OCI-LY1 (cell line): ENCODE results near the gene ASPRV1.

Experiments
- H2AFZ ChIP-seq: fragments of 200-600 bp; sonication (generic), shearing (Covaris generic); 2 replicates; pipeline ENCODE4 v1.6.0; 2014; ENCODE audit warnings: antibody characterized with exemption, mild to moderate bottlenecking, low read length
- H3F3A ChIP-seq: fragments of 200-600 bp; sonication (generic), shearing (Covaris generic); 2 replicates; pipeline ENCODE4 v1.6.0; 2014; ENCODE audit warnings: mild to moderate bottlenecking, antibody characterized with exemption, low read length, moderate library complexity; ENCODE audit not compliant: insufficient read depth
- H3K27ac ChIP-seq: fragments of 200-600 bp; sonication (generic); 2 replicates; pipeline ENCODE4 v1.5.1; 2014; ENCODE audit warnings: low read length, mixed run types, mild to moderate bottlenecking, low read depth; ENCODE audit not compliant: poor library complexity, severe bottlenecking
- H3K27me3 ChIP-seq: fragments of 200-600 bp; sonication (generic); 2 replicates; pipeline ENCODE4 v1.6.0; 2014; ENCODE audit warnings: antibody characterized with exemption, mild to moderate bottlenecking, low read length, moderate library complexity; ENCODE audit not compliant: insufficient read depth
- H3K36me3 ChIP-seq: fragments of 200-600 bp; sonication (generic); 2 replicates; pipeline ENCODE4 v1.6.1; 2014; ENCODE audit warnings: mild to moderate bottlenecking, antibody characterized with exemption, low read length, moderate library complexity, mixed read lengths; ENCODE audit not compliant: insufficient read depth
- H3K4me1 ChIP-seq: fragments of 200-600 bp; sonication (generic); 2 replicates; pipeline ENCODE4 v1.5.1; 2014; ENCODE audit warnings: mild to moderate bottlenecking, low read length, moderate library complexity; ENCODE audit not compliant: insufficient read depth, severe bottlenecking
- H3K4me2 ChIP-seq: fragments of 200-600 bp; sonication (generic), shearing (Covaris generic); 2 replicates; pipeline ENCODE4 v1.6.1; 2014; ENCODE audit warnings: low read length
- H3K4me3 ChIP-seq: fragments of 200-600 bp; sonication (generic); 2 replicates; pipeline ENCODE4 v1.5.1; 2014; ENCODE audit warnings: low read length, low read depth, mild to moderate bottlenecking, mixed read lengths; ENCODE audit not compliant: poor library complexity, severe bottlenecking
- H3K79me2 ChIP-seq: fragments of 200-600 bp; shearing (Covaris generic); 2 replicates; pipeline ENCODE4 v1.6.1; 2016; ENCODE audit warnings: mixed run types, low read length, mixed read lengths; ENCODE audit not compliant: insufficient read depth
- H3K9ac ChIP-seq: fragments of 200-600 bp; sonication (generic), shearing (Covaris generic); 2 replicates; pipeline ENCODE4 v1.6.1; 2014; ENCODE audit warnings: mild to moderate bottlenecking, low read length, mixed read lengths
- H3K9me2 ChIP-seq: fragments of 200-600 bp; sonication (generic), shearing (Covaris generic); 2 replicates; pipeline ENCODE4 v1.6.1; 2014; ENCODE audit warnings: low read depth, mild to moderate bottlenecking, low read length, mixed read lengths
- H3K9me3 ChIP-seq: fragments of 200-600 bp; shearing (Covaris generic); 2 replicates; pipeline ENCODE4 v1.6.1; 2014; ENCODE audit warnings: low read length, mixed read lengths
- H4K20me1 ChIP-seq: fragments of 200-600 bp; sonication (generic), shearing (Covaris generic); 2 replicates; pipeline ENCODE4 v1.6.0; 2016; ENCODE audit warnings: mild to moderate bottlenecking, low read length; ENCODE audit not compliant: insufficient read depth
- EZH2 ChIP-seq: fragments of 200-600 bp; sonication (generic), shearing (Covaris generic); IDR thresholded peaks from 2 replicates; pipeline ENCODE4 v1.8.0; 2017; ENCODE audit warnings: borderline replicate concordance, mixed run types, mild to moderate bottlenecking, antibody characterized with exemption, low read length, moderate library complexity, mixed read lengths
- TF ChIP-seq, protein P1 (sequence below): fragments of 200-600 bp; sonication (generic), shearing (Covaris generic); IDR thresholded peaks from 2 replicates; pipeline ENCODE4 v1.5.1; 2017; ENCODE audit warnings: mild to moderate bottlenecking, antibody characterized with exemption, low read length, moderate library complexity, mixed read lengths

The ASPRV1 gene

GRCh38 chr2:69944756-69945155 lies 16.7 kb downstream of the ASPRV1 start:
- Histone ChIP-seq H3K4me2 (no peak overlapping the region), H3F3A (no peaks in the 10 kb centered on the region), H4K20me1 (no peaks in the 10 kb centered on the region), H3K27me3 (no peaks in the 10 kb centered on the region), H3K27ac (no peak overlapping the region), H3K9me2 (no peaks in the 10 kb centered on the region), H3K4me3 (no peak overlapping the region), H3K36me3 (peaks cover 29% of the 10 kb centered on the region; the same call in 1 of the 2 replicates), H2AFZ (no peak overlapping the region), H3K9ac (no peak overlapping the region), H3K9me3 (no peaks in the 10 kb centered on the region), H3K4me1 (peaks cover 11% of the 10 kb centered on the region), H3K79me2 (no peaks in the 10 kb centered on the region)
- TF ChIP-seq EZH2 = no peak
- TF ChIP-seq, protein P1, sequence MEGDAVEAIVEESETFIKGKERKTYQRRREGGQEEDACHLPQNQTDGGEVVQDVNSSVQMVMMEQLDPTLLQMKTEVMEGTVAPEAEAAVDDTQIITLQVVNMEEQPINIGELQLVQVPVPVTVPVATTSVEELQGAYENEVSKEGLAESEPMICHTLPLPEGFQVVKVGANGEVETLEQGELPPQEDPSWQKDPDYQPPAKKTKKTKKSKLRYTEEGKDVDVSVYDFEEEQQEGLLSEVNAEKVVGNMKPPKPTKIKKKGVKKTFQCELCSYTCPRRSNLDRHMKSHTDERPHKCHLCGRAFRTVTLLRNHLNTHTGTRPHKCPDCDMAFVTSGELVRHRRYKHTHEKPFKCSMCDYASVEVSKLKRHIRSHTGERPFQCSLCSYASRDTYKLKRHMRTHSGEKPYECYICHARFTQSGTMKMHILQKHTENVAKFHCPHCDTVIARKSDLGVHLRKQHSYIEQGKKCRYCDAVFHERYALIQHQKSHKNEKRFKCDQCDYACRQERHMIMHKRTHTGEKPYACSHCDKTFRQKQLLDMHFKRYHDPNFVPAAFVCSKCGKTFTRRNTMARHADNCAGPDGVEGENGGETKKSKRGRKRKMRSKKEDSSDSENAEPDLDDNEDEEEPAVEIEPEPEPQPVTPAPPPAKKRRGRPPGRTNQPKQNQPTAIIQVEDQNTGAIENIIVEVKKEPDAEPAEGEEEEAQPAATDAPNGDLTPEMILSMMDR = no peak

- Histone ChIP-seq H3K36me3 (peaks cover 36% of the 10 kb centered on the region; the same call in 1 of the 2 replicates), H4K20me1 (no peaks in the 10 kb centered on the region), H3K9me2 (no peaks in the 10 kb centered on the region), H3K4me2 (no peak overlapping the region), H3K4me1 (peaks cover 11% of the 10 kb centered on the region), H3K9ac (no peak overlapping the region), H3F3A (no peaks in the 10 kb centered on the region), H3K9me3 (no peaks in the 10 kb centered on the region), H3K4me3 (no peak overlapping the region), H2AFZ (no peak overlapping the region), H3K79me2 (no peaks in the 10 kb centered on the region), H3K27me3 (no peaks in the 10 kb centered on the region), H3K27ac (no peak overlapping the region)
- TF ChIP-seq, protein P1 = no peak
- no peak for TF ChIP-seq EZH2
Measured at GRCh38 chr2:69943843-69944525, 17.4 kb downstream of the ASPRV1 start.

DNA sequence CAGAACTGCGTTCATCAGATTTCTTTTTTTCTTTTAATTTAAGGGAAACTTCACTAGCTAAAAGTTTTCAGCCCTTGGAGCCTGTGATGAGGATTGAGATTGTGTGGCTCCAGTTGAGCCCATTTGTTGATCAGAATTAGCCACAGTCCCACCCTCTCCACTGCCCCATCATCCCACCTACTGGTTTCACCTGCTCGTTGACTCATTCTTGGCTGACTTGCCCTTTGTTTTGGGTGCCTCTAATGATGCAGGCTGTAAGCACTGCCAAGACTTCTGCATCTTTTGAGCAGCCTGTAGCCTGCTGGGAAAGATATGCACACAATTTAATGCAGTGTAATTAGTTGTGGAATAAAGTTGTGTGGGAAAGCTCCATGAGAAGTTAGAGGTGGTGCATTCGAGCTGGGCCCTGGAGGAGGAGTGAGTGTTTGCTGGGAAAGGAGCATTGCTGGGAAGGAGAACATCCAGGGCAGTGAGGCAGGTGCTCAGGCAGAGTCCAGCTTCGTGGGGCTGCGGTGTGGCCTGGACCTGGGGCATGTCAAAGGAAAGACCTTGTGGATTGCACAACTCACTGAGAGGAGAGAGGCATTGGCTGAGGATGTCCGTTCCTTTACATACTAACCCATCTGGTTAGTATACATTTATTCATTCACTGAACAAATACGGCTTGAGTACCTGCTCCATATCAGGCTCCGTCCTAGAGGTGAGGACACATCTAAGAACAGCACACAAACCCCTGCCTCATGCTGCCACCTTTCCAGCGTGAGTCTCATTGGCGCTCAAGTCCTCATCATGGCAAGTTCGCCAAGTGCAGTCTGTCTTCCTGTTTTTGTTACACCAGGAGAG lies 18.2 kb downstream of the ASPRV1 start:
- no peaks in the 10 kb centered on the region for H3K79me2 ChIP-seq
- no peaks in the 10 kb centered on the region for H3K27me3 ChIP-seq
- no peak overlapping the region for H3K4me2 ChIP-seq
- no peak overlapping the region for H3K9ac ChIP-seq
- H4K20me1 ChIP-seq = no peaks in the 10 kb centered on the region
- no peak overlapping the region for H3K27ac ChIP-seq
- TF ChIP-seq EZH2 = no peak
- TF ChIP-seq, protein P1 = no peak
- no peaks in the 10 kb centered on the region for H3K9me2 ChIP-seq
- peaks cover 11% of the 10 kb centered on the region for H3K4me1 ChIP-seq
- no peak overlapping the region for H3K4me3 ChIP-seq
- no peaks in the 10 kb centered on the region for H3F3A ChIP-seq
- no peaks in the 10 kb centered on the region for H3K9me3 ChIP-seq
- H3K36me3 ChIP-seq = peaks cover 43% of the 10 kb centered on the region; the same call in 1 of the 2 replicates
- H2AFZ ChIP-seq = no peak overlapping the region
